ENCODE data around the gene MCOLN1. TPM values are rescaled to one million over a fixed set of nuclear protein-coding genes. Genes with fewer than 3 reads are reported as not detected.

Gene MCOLN1
- total and polyA plus RNA-seq, 9 of the 15 experiments (the other 6 are each of a cell fraction or from before 2014, with no cell fraction given), result 0.25 to 15.4 (median 7.1) TPM

DNA sequence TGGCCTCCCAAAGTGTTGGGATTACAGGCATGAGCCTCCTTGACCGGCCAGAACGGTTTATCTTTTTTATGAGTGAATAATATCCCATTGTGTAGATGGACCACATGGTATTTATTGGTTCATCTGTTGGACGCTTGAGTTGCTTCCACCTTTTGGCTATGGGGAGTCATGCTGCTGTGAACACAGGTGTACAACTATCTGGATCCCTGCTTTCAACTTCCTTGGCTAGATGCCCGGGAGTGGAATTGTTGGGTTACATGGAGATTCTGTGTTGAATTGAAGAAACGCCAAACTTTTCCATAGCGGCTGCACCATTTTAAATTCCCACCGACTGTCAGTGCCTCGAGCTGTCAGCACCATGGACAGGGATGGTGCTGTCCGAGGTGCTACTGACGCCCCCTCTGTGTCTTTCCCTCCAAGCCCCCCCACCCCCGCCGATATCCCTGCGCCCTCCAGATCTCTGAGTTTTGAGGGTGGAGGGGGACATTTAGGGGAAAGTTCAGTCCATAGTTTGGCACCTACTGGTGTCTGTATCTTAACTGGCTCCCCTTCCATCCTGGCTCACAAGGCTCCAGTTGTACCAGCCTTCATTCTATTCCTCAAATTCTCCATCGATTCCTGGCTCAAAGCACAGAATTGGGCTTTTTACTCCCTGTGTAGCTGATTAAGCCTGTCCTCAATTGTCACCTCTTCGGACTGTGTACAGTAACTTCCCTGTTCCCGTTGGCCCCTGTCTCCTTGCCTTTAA, 40.4 kb downstream of the MCOLN1 start (continued):
- TF ChIP-seq SMARCB1 (IDR thresholded peaks at IDR 0.05; ENCODE audit: insufficient read length, low read depth) (no peak), PHB (CRISPR knock-in tag; IDR thresholded peaks at IDR 0.05) (no peak), BHLHE40 (IDR thresholded peaks at IDR 0.05; ENCODE audit: low read length) (no peak), PBX2 (CRISPR knock-in tag; IDR thresholded peaks at IDR 0.05; ENCODE audit: low read depth) (peak; percentile 97), PBX2 (tag; conservative IDR thresholded peaks at IDR 0.05; ENCODE audit: low read depth) (peak; percentile 23; the same call in 1 of the 2 replicates), CHD7 (IDR thresholded peaks at IDR 0.05; ENCODE audit: low read depth, low read length) (no peak), NCOA6 (IDR thresholded peaks at IDR 0.05) (peak; percentile 99), TGIF2 (CRISPR knock-in tag; IDR thresholded peaks at IDR 0.05) (peak; percentile 99)
- TF ChIP-seq, protein P1, sequence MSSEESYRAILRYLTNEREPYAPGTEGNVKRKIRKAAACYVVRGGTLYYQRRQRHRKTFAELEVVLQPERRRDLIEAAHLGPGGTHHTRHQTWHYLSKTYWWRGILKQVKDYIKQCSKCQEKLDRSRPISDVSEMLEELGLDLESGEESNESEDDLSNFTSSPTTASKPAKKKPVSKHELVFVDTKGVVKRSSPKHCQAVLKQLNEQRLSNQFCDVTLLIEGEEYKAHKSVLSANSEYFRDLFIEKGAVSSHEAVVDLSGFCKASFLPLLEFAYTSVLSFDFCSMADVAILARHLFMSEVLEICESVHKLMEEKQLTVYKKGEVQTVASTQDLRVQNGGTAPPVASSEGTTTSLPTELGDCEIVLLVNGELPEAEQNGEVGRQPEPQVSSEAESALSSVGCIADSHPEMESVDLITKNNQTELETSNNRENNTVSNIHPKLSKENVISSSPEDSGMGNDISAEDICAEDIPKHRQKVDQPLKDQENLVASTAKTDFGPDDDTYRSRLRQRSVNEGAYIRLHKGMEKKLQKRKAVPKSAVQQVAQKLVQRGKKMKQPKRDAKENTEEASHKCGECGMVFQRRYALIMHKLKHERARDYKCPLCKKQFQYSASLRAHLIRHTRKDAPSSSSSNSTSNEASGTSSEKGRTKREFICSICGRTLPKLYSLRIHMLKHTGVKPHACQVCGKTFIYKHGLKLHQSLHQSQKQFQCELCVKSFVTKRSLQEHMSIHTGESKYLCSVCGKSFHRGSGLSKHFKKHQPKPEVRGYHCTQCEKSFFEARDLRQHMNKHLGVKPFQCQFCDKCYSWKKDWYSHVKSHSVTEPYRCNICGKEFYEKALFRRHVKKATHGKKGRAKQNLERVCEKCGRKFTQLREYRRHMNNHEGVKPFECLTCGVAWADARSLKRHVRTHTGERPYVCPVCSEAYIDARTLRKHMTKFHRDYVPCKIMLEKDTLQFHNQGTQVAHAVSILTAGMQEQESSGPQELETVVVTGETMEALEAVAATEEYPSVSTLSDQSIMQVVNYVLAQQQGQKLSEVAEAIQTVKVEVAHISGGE (CRISPR knock-in tag; IDR thresholded peaks at IDR 0.05), result peak in 1 of 3 experiments; percentile 82; a peak in 2 of 6 replicates

Measured in K562 (cell line).